Lung (tissue), 12 donors: Measurements from ENCODE around the gene ZBTB44. TPM values are rescaled to one million over a fixed set of nuclear protein-coding genes. Genes with fewer than 3 reads are reported as not detected.

ENCODE experiments used
- ATAC-seq: fragments of 200-7000 bp; cut with Tn5 transposase; one replicate; pipeline ENCODE4 v1.9.1; 2020; ENCODE audit warnings: moderate number of reproducible peaks; ENCODE audit not compliant: insufficient read depth, low FRiP score
- DNase-seq, 3 donors: peaks; one replicate each; pipeline ENCODE4 v3.0.0-alpha.2; 2013 to 2017
- H3K27ac ChIP-seq, 2 donors: one replicate each; pipeline ENCODE4 v1.5.1; 2013; ENCODE audit warnings: mild to moderate bottlenecking in 2 of 2, moderate library complexity in 2 of 2, control low read depth in 1 of 2, inconsistent platforms in 1 of 2, low read depth in 1 of 2, low read length in 1 of 2
- H3K27me3 ChIP-seq, 3 donors: one replicate each; pipeline ENCODE4 v1.5.1; 2013; ENCODE audit warnings: low read length in 2 of 3; ENCODE audit not compliant: control insufficient read depth in 3 of 3, insufficient read depth in 3 of 3
- H3K36me3 ChIP-seq, 4 donors: one replicate each; pipeline ENCODE4 v1.5.1; 2013; ENCODE audit warnings: low read length in 4 of 4, mild to moderate bottlenecking in 1 of 4, moderate library complexity in 1 of 4; ENCODE audit not compliant: control insufficient read depth in 4 of 4, insufficient read depth in 4 of 4
- H3K4me1 ChIP-seq, 5 donors: one replicate each; pipeline ENCODE4 v1.5.1; 2013; ENCODE audit warnings: low read length in 5 of 5, mild to moderate bottlenecking in 2 of 5, moderate library complexity in 1 of 5; ENCODE audit not compliant: control insufficient read depth in 5 of 5, insufficient read depth in 5 of 5
- H3K4me3 ChIP-seq: one replicate; pipeline ENCODE4 v1.5.1; 2013; ENCODE audit warnings: mild to moderate bottlenecking, control low read depth, moderate library complexity
- H3K9ac ChIP-seq, 2 donors: one replicate each; pipeline ENCODE4 v1.5.1; 2013; ENCODE audit warnings: low read length in 2 of 2, control low read depth in 1 of 2; ENCODE audit not compliant: insufficient read depth in 1 of 2
- H3K9me3 ChIP-seq, 4 donors: one replicate each; pipeline ENCODE4 v1.5.1; 2013; ENCODE audit warnings: low read length in 3 of 4, mild to moderate bottlenecking in 1 of 4, moderate library complexity in 1 of 4; ENCODE audit not compliant: control insufficient read depth in 4 of 4, insufficient read depth in 3 of 4
- WGBS, 2 donors: extraction: QIAGEN DNeasy Blood & Tissue Kit; methylation state at CpG; one replicate each; pipeline ENCODE4 v1.1.7; 2013; 5-methylcytosine and 5-hydroxymethylcytosine counted together
- polyA plus RNA-seq, 2 donors: library from polyadenylated mRNA; stranded (reverse); fragments of 200-250 nt; gene quantifications; one replicate each; pipeline ENCODE4 v1.2.1, GENCODE V29; 2013
- total RNA-seq, 2 donors: library from RNA; depleted of rRNA in 1 of 2; stranded (reverse); fragments of >200 nt in 1 of 2; gene quantifications; one replicate each; pipeline ENCODE4 v1.2.1, GENCODE V29; 2014 to 2021
- TF ChIP-seq, protein P1 (sequence below): IDR thresholded peaks from 2 replicates; pipeline ENCODE4 v1.5.1; 2012; ENCODE audit warnings: mild to moderate bottlenecking; ENCODE audit errors: control extremely low read depth, extremely low read depth
- donor health status: control.
- donor health status: control.
- donor health status: Bipolar disorder and iron deficiency.
- donor health status: healthy.
- donor health status: DM: yes; HTN: yes; CAD: no.

ZBTB44 gene
- total and polyA plus RNA-seq, 4 donors: 8.6 to 72.7 (median 20.8) TPM

DNA sequence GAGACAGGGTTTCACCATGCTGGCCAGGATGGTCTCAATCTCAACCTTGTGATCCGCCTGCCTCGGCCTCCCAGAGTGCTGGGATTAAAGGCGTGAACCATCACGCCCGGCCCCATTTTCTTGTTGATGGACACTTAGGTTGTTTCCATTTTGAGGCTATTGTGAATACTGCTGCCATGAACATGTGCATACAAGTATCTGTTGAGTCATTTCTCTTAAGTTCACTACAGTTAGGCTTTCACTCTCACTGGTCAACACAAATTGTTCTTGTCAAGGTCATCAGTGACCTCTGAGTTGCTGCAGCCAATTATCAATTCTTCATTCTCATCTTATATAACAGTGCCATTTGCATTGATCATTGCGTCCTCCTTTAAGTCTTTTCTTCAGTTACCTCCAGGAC lies 13.0 kb upstream of the ZBTB44 start:
- no peak overlapping the region for H3K4me3 ChIP-seq
- no peaks in the 10 kb centered on the region for H3K27me3 ChIP-seq
- no peak overlapping the region for H3K27ac ChIP-seq
- DNase-seq (no peak), ATAC-seq (no peak)
- WGBS, 2 donors: 98 to 99% methylated on average over 6 of the region's 6 CpGs
- H3K36me3 ChIP-seq: no peaks in the 10 kb centered on the region
- no peak overlapping the region for H3K9ac ChIP-seq
- no peaks in the 10 kb centered on the region for H3K9me3 ChIP-seq
- TF ChIP-seq, protein P1, sequence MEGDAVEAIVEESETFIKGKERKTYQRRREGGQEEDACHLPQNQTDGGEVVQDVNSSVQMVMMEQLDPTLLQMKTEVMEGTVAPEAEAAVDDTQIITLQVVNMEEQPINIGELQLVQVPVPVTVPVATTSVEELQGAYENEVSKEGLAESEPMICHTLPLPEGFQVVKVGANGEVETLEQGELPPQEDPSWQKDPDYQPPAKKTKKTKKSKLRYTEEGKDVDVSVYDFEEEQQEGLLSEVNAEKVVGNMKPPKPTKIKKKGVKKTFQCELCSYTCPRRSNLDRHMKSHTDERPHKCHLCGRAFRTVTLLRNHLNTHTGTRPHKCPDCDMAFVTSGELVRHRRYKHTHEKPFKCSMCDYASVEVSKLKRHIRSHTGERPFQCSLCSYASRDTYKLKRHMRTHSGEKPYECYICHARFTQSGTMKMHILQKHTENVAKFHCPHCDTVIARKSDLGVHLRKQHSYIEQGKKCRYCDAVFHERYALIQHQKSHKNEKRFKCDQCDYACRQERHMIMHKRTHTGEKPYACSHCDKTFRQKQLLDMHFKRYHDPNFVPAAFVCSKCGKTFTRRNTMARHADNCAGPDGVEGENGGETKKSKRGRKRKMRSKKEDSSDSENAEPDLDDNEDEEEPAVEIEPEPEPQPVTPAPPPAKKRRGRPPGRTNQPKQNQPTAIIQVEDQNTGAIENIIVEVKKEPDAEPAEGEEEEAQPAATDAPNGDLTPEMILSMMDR: no peak
- H3K4me1 ChIP-seq: no peaks in the 10 kb centered on the region

DNA sequence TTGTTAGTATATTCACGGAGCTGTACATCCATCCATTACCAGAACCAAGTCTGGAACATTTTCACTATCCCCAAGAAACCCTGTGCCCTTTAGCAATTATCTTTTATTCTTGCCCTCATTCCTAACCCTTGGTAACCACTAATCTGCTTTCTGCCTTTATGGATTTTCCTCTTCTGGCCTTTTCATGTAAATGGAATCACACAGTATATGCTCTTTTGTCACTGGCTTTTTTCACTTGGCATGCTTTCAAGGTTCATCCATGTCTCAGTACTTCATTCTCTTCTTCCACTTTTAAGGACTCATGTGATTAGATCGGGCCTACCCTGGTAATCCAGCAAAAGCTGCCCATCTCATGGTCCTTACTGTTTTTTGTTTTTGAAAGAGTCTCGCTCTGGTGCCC lies 11.0 kb upstream of the ZBTB44 start:
- H3K9me3 ChIP-seq: no peaks in the 10 kb centered on the region
- H3K4me1 ChIP-seq: no peaks in the 10 kb centered on the region
- H3K27ac ChIP-seq: no peak overlapping the region
- H3K27me3 ChIP-seq: no peaks in the 10 kb centered on the region
- no peaks in the 10 kb centered on the region for H3K36me3 ChIP-seq
- DNase-seq (no peak), ATAC-seq (no peak)
- WGBS, 2 donors: 93 to 94% methylated on average over 3 of the region's 3 CpGs
- H3K4me3 ChIP-seq: no peak overlapping the region
- TF ChIP-seq, protein P1: no peak
- H3K9ac ChIP-seq: no peak overlapping the region

DNA sequence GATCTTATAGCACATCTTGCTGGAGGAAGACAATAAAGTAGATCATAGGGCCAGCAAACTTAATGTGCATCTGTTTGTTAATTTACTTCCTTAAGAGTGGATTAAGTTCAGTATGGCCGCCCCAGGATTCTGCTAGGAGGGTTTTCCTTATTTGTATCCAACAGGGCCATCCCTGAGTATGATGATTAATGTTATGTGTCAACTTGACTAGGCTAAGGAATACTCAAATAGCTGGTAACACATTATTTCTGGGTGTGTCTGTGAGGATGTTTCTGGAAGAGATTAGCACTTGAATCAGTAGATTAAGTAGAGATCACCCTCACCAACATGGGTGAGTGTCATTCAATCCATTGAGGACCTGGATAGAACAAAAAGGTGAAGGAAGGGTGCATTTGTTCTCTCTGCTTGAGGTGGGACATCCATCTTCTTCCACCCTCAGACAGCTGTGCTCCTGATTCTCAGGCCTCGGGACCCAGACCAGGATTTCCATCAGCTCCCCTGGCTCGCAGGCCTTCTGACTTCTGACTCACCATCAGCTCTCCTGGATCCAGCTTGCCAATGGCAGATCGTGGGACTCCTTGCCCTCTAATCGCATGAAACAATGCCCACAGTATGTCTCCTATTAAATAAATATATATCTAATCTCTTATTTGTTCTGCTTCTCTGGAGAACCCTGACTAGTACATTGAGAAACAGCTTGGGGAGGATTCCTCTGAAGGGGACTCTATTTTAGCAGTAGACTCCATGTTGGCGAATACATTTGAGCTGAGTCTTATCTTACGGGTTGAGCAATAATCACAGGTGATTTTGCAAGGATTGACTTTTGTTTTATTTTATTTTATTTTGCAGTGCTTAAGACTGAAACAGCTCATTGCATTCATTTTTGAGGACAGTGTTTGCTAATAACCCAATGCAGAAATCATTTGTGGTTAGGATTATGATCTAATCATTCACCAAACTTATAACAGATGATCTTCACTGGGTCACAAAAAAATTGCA lies 9.0 kb upstream of the ZBTB44 start:
- ATAC-seq: no peak

More for the DNA sequence above, 9.0 kb upstream of the ZBTB44 start:
- Histone ChIP-seq H3K36me3 (no peaks in the 10 kb centered on the region), H3K4me3 (no peak overlapping the region), H3K27me3 (no peaks in the 10 kb centered on the region), H3K9me3 (no peaks in the 10 kb centered on the region), H3K4me1 (peaks cover 0 to 2% (median 0%) of the 10 kb centered on the region in 5 donors), H3K9ac (no peak overlapping the region), H3K27ac (no peak overlapping the region)
- no peak for DNase-seq
- TF ChIP-seq, protein P1: no peak
- 86 to 91% methylated on average over 7 of the region's 7 CpGs for WGBS, 2 donors
